LHCN-M2 (cell line): ENCODE results near the gene APBB2. TPM values are rescaled to one million over a fixed set of nuclear protein-coding genes. Genes with fewer than 3 reads are reported as not detected.
"Not testable (repeated sequence)": the region's sequence is repeated elsewhere in the genome, so short reads cannot be mapped to it uniquely, and the experiment has no call there.

Experiments used
- DNase-seq: peaks from one replicate; pipeline ENCODE4 v3.0.0-alpha.2; 2012; ENCODE audit warnings: low read depth
- total RNA-seq: library from RNA; depleted of rRNA; stranded (reverse); fragments of >200 nt; gene quantifications from 2 replicates; pipeline ENCODE4 v1.2.3, GENCODE V29; 2014

The APBB2 gene
- total RNA-seq, 1 experiment from 2014 or later, result 109 TPM

DNA sequence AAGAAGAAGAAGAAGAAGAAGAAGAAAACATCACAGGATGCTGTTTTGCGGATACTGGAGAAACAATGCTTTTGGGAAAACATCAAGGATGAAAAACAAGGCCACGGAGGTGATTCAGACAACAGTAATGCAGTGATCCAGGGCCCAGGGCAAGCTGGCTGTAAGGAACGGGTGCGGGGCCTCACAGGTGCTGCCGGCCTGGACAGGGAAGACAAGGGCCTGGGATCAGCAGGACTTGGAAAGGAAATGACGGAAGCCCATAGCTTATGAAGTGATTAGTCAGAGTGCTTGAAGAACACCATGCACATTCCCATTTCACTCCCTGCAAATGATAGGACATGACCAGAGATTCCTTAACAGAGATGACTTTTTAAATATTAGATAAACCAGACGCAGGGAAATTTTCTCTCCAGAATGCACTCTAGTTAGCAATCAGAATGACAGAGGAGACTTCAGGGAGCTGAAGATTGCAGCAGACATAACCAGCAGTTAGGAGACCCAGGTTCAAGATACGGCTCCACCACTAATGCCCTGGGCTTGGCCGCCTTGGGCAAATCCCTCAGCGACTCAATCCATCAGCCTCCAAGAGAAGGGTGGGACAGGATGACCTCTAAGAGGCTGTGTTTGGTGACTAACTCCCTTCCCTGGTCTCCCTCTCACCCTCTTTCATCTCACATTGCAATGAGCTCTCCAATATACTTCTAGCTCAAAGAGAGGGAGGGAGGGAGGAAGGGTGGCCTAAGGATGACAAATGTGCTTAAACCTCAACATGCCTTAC lies 54.1 kb downstream of the APBB2 start:
- peak; percentile 98 for DNase-seq

DNA sequence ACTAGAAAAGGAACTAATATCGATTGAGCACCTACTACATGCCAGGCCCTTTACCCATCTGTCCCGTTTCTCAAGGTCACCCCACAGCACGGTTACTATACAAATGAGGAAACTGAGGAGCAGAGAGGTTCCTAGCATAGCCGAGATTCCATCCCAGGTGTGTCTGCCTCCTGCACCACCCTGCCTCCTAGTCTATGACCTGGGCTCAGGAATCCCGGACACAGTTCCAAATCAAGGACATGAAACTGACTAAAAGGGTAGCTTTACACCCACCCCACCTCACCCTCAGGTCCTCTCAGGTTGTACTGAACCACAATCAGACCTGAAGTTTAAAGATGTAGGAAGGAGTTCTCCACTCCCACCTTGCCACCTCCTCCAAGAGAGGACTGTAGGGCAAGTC lies 55.6 kb downstream of the APBB2 start:
- DNase-seq, result no peak

DNA sequence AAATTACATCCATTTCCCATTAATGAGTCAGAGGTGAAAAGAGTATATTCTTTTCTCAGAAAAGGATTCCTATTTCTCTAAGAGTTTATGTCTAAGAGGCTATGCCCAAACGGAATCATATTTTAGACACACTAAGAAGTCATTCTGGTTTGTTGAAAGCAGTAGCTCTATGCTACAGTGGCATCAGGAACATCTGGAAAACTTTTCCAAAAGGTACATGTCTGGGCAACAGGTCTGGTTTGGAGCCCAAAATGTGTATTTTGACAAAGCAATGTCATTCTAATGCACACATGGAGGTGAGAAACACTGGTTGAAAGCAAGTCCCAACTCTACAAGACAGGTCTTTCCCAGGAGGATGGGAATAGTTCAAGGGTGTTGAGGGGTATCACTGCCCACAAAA lies 56.1 kb downstream of the APBB2 start:
- no peak for DNase-seq

DNA sequence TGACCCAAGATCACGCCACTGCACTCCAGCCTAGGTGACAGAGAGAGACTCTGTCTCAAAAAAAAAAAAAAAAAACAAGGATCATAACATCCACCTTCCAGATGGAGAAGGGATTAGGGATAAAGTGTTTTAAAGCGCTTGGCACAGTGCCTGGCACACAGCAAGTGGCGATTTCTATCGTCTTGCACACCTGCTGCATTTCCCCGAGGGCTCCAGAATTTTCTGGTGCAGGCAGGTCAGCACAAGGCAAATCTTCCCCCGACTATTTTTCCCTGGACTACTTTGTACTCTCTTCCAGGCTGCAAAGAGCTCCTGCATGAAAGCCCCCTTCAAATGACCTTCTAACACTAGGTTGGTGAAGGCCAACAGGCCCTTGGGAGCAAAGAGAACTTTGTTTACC lies 57.3 kb downstream of the APBB2 start:
- DNase-seq, result no peak

DNA sequence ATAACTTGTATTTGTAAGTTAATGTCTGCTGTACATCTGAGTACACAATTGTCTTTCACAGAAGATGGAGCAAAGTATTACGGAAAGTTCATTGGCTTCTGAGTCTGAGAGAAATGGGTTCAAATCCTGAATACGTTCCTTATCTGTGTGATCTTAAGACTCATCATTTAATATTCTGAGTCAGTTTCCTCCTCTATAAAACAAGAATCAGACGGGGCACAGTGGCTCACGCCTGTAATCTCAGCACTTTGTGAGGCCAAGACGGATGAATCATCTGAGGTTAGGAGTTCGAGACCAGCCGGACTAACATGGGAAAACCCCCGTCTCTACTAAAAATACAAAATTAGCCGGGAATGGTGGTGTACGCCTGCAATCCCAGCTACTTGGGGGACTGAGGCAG lies 57.8 kb downstream of the APBB2 start:
- peak; percentile 70 for DNase-seq

DNA sequence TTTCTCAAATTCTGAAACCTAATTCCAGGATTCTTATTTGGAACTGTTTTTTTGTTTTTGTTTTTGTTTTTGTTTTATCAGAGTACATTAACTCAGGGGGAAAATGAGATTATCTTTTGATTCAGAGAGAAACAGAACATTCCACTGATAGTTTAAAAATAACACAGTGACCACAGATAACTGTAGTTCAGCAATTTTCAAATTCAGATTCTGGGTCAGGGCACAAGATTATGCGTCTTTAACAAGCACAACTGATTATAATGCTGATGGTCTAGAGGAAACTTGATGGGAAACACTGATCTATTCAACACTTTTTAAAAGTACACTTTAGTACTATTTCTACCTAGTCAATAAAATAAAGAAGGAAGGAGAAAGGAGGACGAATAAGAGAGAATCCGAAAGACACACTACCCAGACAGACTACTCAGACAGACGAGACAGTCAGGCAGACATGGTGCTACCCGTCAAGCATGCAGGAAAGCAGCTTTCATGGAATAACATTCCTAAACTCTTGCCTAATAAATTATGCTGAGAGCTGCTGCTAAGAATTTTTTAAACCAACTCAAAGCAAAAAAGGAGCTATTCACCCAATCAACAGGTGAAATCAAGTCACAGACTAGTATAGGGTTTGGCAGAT lies 59.0 kb downstream of the APBB2 start:
- peak; percentile 76 for DNase-seq

DNA sequence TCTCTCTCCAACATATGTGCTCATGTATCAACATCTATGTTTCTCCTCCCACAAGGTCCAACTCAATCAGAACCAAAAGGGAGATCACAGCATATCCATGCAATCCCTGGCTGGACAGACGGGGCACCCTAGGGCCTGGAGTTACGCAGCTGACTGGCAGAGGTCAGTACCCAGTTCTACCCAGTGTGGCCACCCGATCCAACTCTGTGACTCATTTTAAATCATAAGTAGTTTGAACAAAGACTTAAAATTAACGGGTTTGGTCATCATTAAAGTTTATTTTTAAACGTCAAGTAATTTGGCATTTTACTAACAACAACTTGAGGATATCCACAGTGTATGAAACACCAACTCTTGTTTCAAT lies 59.5 kb downstream of the APBB2 start:
- DNase-seq, result peak; percentile 91

DNA sequence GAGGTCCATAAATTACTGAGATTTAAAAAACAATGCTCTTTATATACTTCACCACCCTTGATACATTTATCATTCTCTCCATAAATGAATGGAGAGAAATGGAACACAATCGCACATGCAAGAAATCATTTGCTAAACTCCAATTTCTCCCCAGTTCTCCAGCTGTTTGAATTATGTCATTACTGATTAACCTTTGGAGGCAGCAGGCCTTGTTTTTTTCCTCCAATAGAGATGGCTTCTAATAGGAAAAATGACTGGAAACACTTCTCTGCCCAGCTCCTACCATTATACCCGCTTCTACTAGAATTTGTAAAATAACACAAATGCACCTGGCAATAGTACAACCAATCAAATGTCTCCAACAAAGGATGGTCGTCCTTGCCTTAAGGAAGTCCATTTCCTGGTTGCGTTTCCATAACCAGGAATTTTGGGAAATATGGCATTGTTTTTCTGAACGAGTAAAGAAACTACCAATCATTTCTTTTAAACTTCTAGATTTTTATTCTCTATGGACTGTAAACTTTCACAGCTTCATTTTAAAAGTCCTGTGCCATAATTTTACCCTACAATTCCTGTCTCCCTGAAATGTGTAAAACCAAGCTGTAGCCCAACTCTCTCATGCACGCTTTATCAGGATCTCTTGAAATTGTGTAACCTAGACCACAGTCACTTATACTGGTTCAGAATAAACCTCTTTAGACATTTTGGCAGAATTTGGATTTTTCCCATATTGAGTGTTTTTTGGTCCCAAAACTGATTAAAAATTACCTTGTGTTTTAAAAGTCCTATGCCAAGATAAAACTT lies 60.1 kb downstream of the APBB2 start:
- DNase-seq, result no peak

DNA sequence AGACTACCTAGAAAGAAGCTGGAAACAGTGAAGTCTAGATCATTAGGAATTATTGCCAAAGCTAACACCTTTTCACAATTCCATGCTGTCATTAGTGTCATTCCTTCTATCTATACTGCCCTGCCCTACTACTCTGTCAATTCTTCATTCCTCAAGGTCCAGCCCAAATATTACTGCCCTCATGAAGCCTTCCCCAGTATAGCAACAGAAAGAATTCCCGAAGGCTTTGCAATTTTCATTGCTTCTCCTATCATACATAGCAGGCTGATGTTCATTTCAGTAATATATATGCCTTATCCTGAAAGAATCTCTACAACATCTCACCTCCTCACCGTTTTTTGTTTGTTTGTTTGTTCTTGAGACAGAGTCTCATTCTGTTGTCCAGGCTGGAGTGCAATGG lies 63.9 kb downstream of the APBB2 start:
- DNase-seq, result no peak

DNA sequence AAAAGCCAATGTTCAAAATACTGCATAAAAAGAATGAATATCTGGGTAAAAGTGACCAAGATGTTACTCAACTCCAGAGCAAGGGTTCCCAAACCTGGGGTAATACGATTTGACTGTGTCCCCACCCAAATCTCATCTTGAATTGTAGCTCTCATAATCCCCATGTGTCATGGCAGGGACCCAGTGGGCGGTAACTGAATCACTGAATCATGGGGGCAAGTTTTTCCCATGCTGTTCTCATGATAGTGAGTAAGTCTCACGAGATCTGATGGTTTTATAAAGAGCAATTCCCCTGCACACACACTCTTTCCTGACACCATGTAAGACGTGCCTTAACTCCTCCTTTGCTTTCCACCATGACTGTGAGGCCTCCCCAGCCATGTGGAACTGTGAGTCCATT lies 64.8 kb downstream of the APBB2 start:
- not testable (repeated sequence) for DNase-seq

DNA sequence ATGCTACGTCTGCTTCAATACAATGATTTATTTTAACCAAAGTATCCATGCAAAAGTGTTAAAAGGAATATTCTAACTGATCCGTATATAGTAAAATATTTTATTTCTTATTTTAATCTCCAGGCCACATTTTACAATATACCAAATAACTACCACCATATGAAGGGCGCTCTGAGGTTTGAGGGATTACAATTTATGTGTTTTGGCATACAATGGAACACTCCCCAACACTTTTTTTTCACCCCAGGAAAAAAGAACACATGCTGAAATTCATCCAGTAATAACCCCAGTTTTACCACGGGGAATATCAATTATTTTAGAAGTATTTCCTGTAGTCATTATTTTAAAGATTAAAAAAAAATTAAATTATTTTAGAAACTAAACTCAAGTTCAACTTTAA lies 65.4 kb downstream of the APBB2 start:
- no peak for DNase-seq

DNA sequence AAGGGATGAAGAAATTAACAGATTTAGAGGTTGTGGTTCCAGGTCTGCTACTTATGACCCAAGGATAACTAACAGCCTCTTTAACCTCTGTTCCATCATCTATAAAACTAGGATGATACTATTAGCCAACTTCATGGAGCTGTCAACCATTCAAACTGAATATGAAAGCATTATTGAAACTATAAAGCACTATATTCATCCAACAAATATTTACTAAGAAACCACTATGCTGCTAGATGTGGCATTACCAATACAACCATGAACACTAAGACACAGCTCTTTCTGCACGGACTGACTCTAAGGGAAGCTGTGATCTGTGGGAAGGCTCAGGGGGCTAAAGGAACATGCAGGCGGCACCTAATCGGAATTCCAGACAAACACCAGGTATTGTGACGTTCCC lies 66.0 kb downstream of the APBB2 start:
- DNase-seq, result no peak

DNA sequence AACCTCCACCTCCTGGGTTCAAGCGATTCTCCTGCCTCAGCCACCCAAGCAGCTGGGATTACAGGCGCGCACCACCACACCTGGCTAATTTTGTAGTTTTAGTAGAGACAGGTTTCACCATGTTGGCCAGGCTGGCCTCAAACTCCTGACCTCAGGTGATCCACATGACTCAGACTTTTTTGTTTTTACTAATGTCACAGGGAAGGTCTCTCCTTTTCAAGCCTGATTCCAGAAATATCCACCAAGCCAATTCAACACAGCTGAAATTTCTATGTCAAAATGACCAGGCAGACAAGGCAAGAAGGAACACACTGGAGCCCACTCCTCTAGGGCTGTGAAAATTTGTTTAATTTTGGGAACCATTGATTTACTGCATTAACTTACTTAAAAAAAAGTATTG lies 66.8 kb downstream of the APBB2 start:
- DNase-seq, result not testable (repeated sequence)

DNA sequence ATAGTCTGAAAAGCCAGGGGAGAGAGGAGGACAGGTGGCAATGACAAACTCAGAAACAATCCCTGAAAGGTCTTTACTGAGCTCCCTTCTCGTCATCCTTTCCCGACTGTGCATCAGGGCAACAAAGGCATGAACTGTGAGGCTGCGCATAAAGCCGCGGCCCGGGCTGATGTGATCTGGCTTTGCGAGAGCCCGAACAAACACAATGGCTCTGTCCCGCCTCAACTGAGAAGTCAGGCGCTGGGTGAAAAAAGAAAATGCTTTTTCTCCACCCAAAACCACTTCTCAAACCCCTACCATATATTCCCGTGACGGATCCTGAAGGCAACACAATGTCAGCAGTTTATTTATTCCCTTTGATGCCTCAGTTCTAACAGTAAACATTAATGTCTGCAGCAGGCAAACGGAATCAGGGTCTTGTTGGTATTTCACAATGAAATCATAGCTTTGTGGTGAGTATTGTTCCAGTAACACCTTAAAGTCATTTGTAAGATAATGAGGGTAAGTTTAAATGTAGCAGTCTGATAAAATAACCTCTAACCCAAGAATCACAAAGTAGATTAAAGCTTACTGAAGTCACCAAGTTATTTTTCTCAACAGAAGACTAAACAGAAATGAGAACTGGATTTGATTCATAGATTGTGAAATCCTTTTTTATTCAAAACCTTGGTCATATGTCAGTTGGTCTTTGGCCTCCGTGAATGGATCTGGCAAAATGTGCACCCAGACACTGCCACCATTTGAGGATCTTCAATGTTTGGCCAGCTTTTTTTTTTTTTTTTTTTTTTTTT lies 67.4 kb downstream of the APBB2 start:
- DNase-seq, result peak; percentile 70

DNA sequence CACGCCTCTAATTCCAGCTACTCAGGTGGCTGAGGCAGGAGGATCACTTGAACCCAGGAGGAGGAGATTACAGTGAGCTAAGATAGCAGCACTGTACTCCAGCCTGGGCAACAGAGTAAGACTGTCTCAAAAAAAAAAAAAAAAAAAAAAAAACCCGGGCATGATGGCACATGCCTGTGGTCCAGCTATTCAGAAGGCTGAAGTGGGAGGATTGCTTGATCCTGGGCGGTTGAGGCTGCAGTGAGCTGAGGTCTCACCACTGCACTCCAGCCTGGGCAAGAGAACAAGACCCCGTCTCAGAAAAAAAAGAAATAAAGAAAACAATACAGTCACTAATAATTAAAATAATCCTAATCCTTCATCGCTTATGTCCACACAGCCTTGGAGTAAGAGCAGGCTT lies 68.1 kb downstream of the APBB2 start:
- DNase-seq, result no peak

DNA sequence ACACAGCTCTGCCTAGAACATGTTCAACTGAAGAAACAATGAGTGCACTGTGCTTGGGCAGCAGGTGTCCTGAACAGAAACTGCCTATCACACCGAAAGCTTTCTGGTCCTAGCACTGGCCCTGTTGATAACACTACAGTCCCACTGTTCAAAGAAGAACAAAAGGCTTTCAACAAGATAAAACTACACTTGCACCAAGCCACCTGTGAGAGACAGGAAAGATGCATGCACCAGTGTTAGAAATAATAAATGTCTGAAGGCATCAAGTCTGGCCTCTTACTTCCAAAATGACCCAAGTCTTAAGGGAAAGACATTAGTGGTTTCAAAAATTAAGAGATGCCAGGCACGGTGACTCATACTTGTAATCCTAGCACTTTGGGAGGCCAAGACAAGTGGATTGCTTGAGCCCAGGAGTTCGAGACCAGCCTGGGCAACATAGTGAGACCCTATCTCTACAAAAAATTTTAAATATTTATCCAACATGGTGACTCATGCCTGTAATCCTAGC lies 68.7 kb downstream of the APBB2 start:
- DNase-seq, result peak; percentile 83

DNA sequence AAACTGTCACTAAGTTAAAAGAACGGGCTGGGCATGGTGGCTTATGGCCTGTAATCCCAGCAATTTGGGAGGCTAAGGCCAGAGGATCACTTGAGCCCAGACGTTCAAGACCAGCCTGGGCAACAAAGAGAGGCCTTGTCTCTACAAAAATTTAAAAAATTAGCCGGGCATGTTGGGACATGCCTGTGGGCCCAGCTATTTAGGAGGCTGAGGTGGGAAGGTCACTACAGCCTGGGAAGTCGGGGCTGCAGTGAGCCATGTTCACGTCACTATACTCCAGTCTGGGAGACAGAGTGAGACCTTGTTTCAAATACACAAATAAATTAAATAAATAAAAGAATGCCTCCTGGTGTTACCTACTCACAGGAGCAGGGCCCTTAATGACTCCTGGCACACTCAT lies 69.5 kb downstream of the APBB2 start:
- peak; percentile 53 for DNase-seq

DNA sequence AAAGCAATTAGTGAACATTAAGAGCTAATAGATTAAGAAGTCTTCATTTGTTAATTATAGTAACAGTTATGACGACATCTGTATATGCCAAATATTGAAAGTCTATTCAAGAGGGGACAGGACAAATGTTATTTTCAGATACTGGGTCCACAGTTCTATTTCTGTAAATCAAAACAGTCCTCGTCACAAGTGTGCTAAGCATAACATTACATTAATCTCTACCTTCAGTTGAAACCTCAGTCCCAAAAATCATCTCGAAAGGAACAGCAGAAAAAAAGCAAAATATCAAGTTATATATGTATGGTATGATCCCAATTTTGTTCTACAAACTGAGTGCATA lies 70.3 kb downstream of the APBB2 start:
- no peak for DNase-seq

DNA sequence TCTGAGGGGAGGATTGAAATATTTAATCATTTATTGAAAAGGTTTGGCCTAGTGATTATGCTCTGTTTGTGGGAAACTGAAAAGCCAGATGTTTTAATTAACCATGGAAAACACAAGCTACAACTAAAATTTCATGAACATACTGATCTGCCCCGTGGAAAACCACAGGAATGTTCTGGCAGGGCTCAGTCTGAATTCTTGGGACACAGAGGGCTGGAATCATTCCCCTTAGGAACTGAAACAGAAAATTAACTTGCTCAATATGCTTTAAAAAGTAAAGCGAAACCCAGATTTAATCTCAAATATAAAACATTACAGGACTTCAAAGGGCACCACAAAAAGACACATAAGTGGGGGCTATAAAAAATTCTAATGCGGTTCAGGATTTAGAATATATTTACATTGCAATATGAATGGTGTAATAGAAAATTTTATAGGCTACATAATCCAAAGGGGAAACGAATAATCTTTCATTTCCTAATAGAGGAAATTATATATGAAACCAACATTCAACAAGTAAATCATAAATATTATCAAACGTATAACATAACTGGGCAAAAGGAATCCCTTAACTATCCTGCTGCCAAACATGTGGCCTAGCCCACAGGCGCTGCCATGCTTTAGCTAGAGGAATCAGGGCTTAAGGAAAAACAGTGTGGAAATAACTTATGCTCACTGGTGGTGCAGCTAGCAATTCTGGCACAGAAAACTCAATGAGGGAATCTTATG lies 70.9 kb downstream of the APBB2 start:
- DNase-seq, result peak; percentile 96

DNA sequence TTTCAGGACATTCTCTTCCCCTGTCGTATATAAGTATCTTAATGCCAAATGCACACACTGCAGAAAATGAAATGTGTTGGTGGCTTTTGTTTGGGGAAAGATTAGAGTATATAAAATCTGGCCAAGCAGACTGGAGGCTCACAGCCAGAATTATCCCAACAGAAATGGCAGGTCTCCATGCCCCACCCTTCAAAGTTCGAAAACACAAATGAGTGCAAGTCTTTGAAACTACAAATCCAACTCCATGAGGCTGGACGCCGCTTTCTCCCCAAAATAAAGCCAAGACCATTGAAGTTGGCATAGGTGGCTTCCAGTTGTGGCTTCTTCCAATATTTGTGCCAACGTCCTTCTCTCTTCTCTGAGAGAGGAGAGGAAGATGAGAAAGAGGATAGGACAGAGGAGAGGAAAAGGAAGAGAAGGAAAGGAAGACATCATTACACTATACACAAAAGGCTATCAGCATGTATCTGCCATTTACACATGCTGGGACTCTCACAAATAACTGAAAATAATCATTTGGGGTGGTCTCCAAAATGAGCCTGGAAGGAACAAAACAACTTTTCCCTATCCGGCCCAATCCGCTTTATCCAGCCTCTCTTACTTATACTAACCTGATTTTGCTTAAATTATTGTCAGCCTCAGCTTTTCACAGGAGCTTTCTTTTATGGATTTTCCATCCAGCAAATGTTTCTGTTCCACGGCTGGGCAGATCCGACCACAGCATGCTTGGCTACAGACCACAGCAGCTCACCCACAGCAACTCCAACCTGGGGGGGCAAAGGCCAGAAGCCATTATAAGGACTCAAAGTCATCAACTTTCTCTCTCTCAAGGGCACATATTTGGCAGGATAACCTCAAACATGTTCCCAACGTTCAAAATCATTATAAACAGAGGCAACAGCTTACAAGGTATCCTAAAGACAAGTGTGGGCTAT lies 71.7 kb downstream of the APBB2 start:
- DNase-seq, result peak; percentile 90
